Activated CD8-positive, alpha-beta memory T cell treated with anti-CD3 and anti-CD28 coated beads, Interleukin-2, amount 50 U/mL, for 1 hour (primary cell): ENCODE results near the gene SHISA9.
"Not testable (repeated sequence)": the region's sequence is repeated elsewhere in the genome, so short reads cannot be mapped to it uniquely, and the experiment has no call there.

Experiments
- DNase-seq: peaks from one replicate; pipeline ENCODE4 v3.0.0-alpha.2; 2020; ENCODE audit errors: extremely low read depth

SHISA9 gene

GRCh38 chr16:12900156-12900555 is 1.2 kb upstream of the SHISA9 start:
- no peak for DNase-seq

GRCh38 chr16:12900599-12901203 is 697 bp upstream of the SHISA9 start:
- no peak for DNase-seq

- no peak for DNase-seq
Measured at GRCh38 chr16:12901204-12901596, 198 bp upstream of the SHISA9 start.

GRCh38 chr16:12902511-12903372 is 1.3 kb downstream of the SHISA9 start:
- DNase-seq = no peak

GRCh38 chr16:12903407-12904328 is 2.3 kb downstream of the SHISA9 start:
- no peak for DNase-seq

DNA sequence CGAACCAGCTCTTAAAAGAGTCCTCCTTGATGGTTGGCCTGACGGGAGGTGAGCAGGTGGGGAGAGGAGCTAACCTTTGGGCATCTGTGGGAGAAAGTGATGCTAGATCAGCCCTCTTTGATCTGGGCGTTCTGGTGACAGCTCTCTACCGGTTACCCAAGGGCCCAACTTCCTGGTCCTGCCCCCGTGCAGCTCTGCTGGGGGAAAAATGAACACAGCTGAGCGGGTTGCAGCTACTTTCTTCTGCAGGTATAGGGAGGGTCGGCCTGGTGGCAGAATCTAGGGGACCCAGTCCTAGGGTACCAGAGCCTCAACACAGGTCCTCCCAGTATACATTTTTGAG is 2.9 kb downstream of the SHISA9 start:
- no peak for DNase-seq

DNA sequence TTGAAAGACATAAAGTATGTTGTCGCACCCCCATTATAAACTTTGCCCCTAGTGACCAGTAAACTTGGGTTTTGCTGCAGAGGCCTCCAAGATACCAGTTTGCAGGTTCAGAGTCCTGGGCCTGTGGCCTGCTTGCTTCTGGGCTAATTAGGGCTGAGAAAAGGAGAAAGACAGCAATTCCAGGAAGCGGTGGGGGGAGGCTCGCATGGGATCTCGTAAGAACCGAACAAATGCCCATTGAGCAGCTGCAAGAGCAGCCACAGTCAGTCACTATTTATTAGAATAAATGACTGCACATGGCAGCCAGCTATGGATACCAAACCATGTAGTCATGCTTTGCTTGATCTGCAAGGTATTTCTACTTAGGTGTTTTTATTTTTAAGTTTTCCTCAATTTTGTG is 4.9 kb downstream of the SHISA9 start:
- no peak for DNase-seq

GRCh38 chr16:12906765-12907516 is 5.5 kb downstream of the SHISA9 start:
- no peak for DNase-seq

DNA sequence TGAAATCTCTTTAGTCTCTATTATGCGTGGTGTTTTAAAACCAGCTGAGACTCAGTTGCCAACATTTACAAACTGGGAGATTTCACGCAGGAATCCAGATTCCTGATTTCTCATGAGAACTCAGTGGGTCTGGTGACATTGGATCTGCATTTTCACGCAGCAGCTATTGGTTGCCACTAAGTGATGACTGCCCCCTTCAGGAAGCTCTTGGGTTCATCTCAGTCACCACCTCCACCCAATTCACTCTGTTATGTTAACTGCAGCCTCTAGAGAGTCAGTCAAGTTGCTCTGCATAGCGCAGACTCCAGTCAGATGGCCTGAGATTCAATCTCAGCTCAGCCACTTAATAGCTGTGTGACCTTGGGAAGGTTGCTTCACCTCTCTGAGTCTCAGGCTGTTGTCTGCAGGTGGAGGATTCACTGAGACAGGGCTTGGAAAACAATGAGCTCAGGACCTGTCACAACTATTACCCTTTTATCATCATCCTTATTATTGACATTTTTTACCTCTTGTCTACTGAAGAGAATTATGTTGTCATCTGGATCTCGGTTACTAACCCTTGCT is 6.4 kb downstream of the SHISA9 start:
- no peak for DNase-seq

GRCh38 chr16:12917246-12917645 is 15.8 kb downstream of the SHISA9 start:
- no peak for DNase-seq

DNA sequence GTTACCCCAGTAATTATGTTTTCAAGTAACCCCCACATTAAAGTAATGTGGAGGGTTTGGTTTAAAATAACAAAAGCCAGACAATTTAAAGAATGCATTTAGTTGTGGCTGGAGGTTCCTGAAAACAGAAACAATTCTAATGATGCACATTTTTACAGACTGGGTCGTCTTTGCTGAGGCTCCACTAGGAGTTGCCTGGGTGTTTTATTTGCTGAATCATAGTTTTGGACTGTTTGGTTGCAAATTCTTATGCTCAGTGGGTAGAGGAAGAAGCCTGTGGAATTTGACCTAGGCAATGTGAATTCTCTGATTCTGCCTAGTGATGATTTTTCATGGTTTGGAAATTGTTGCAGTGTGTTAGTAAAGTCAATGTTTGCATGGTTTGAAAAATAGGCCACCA is 16.3 kb downstream of the SHISA9 start:
- no peak for DNase-seq

DNA sequence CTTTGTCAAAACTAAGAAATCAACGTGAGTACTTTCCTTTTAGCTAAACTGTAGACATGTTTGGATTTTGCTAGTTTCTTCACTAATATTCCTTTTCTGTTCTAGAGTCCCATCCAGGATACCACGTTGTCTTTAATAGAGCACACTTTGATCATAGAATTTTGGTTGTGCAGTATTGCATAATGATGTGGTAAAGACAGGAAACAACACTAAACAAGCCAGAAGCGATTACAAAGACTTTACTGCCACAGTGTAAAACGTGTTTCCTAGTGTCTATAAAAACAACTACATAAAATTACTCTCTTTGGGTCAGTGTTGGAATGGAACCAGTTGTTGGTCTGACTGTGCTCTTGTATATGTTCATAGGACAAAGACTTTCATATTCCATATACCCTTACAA is 19.3 kb downstream of the SHISA9 start:
- no peak for DNase-seq

DNA sequence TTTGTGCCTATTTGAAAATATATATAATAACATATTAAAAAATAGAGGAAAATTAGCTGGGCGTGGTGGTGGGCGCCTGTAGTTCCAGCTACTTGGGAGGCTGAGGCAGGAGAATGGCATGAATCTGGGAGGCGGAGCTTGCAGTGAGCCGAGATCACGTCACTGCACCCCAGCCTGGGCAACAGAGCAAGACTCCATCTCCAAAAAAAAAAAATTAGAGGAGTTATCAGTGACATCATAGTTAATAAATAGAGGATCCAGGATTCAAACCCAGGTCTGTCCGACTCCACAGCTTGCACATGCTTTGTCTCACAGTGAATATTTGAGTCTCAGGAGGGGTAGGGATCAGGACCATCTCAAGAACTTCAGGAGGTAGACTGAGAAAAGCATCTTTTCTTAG is 22.2 kb downstream of the SHISA9 start:
- DNase-seq = not testable (repeated sequence)

DNA sequence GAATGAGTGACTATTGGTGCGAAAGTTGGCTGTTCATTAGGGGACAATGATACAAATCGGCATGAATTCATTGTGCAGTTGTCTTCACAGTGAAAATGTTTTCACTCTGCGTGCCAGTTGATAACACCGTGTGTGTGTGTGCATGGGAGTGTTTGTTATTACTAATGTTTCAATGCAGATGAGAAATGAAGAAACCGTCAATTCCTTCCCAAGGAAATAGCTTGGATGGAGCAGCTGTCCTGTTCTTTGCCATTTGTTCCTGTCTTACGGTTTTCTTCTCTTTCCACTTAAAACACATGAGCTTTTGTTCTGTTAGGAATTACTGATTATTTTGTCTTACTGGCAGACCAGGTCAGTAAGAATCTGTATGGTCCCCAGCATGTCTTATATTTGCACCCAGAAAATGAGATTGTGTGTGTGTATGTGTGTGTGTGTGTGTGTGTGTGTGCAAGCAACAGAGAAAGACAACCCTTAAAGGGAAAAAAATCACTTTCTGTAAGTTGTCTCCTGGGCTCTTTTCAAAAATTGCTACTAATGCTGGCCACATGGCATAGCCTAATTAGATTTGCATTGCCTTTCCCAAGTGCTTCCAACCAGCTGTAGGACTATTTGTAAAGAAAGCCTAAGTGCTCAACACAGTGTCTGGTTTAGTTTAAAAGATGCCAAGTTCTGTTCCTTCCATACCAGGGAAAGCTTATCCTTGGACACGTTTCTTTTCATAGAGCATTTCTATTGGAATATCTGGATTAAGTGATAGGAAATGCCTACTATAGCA is 23.8 kb downstream of the SHISA9 start:
- DNase-seq = no peak

DNA sequence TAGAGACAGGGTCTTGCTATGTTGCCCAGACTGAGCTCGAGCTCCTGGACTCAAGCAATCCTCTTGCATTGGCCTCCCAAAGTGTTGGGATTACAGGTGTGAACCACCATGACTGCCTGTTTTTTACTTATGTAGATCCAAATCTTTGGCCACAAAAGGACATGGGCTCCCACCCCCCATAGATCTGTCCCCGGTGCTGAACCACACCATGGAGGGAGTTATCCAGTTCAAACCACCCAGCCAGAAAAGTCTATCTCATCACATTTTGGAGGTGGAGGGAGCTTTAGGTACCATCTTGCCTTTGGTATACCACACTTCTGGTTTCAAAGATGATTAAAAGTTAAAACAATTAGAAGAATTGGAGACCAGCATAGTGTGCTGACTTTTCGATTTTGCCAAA is 26.2 kb downstream of the SHISA9 start:
- DNase-seq = no peak

GRCh38 chr16:12930881-12931280 is 29.5 kb downstream of the SHISA9 start:
- DNase-seq = no peak

- no peak for DNase-seq
Measured at GRCh38 chr16:12936391-12936790, 35.0 kb downstream of the SHISA9 start.

DNA sequence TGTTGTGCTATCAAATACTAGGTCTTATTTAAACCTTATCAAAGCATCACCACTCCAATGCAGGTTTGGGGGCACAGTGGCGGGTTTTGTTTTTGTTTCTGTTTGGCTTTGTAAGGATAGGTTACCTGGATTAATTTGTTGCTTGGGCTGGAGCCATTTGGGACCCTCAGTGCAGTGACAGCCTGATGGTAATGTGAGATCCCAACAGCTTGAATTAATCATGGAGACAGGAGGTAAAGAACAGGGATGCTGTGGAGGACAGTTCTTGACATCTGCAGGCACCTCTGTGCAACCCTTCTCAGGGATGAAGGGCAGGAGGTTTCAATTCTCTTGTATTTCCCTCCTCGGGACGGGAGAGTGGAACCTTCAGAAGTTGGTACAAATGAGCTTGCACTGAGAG is 40.5 kb downstream of the SHISA9 start:
- DNase-seq = no peak

- no peak for DNase-seq
Measured at GRCh38 chr16:12942861-12943260, 41.5 kb downstream of the SHISA9 start.

DNA sequence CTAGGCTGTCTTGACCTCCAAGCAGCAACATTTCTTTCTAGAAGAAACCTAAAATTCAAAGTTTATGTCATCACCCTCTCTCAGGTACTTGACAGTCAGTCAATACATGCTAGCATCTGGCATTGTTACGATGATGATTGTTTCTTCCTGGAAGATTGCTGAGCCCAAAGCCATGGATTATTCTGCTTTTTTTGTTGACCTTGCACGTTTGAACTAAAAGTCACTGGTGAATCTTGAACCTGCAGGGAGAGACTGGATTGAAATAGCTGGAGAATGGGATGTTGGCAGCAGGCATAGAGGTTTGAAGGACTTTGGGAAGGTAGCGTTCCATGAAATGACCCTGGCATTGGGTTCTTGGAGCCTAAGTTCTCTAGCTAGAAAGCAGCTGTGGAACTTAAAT is 42.9 kb downstream of the SHISA9 start:
- no peak for DNase-seq

DNA sequence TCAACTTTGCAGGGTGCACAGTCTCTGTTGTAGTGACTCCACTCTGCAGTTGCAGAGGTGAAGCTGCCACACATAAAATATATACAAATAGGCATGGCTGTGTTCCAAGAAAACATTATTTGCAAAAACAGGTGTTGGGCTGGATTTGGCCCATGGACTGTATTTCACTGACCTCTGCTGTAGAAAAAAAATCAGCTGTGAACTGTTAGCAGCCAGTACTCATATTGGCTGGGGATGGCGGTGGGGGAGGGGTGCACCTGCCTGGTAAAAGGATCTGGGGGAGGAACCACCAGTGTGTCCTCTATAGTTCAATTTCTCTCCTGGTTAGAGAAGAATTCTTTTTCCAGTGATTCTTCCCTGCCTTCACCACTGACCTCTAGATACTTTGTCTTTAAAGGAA is 50.0 kb downstream of the SHISA9 start:
- no peak for DNase-seq
